Activated T-cell treated with anti-CD3 and anti-CD28 coated beads for 1 hour (primary cell): ENCODE data around the gene SLC46A1.
A peak's percentile ranks its signal among the peaks of the same experiment; 100 is the strongest.

ENCODE experiments used
- DNase-seq: peaks from one replicate; pipeline ENCODE4 v3.0.0-alpha.2; 2020; ENCODE audit warnings: low read depth

SLC46A1 gene

DNA sequence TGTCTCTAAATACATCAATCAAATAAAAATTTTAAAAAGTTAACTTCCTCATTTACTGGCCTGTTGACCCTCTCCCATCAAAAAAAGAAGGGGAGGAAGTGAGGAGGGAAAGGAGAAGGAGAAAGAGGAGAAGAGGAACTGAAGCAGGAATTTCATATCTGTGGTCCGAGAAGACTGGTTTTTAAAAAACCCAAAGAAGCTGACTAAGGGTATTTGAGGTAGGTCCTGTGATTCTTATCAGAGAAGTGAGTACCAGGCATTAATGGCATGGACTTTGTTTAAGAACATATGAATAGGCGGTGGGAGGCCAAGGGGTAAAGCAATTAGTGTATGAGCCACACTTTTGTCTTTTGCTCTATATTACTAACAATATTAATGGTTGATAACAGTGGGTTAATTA lies 2.0 kb downstream of the SLC46A1 start:
- DNase-seq: no peak

DNA sequence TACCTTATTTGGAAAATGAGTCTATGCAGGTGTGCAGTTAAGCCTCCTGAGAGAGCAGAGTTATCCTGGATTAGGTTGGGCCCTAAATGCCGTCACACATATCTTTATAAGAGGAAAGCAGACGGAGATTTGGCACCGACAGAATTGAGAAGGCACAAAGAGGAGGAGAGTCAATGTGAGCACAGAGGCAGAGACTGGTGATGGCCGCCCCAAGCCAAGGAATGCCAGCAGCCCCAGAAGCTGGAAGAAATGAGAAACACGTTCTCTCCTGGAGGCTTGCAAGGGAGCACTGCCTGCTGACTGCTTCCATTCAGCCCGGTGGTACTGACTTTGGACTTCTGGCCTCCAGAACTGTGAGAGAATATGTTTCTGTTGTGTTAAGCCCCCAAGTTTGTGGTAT lies 3.2 kb downstream of the SLC46A1 start:
- DNase-seq: no peak

DNA sequence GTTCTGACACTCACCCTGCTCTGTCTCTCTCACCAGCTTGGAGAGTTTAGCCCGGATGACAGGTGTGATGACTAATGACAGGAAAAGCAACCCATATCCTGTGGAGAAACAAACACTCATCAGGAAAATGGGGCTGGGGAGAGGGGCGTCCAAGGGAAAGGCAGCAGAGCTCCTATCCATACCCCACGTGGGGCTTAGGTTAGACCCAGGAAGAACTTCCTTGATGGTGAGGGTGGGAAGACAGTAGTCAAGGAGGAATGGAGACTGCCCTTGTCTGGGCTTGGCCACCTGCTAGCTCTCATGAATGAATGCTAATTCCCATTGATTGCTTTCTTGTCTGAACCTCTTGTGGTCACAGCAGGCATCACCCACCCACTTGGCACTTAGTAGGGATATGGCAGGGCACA lies 3.8 kb downstream of the SLC46A1 start:
- DNase-seq: no peak

DNA sequence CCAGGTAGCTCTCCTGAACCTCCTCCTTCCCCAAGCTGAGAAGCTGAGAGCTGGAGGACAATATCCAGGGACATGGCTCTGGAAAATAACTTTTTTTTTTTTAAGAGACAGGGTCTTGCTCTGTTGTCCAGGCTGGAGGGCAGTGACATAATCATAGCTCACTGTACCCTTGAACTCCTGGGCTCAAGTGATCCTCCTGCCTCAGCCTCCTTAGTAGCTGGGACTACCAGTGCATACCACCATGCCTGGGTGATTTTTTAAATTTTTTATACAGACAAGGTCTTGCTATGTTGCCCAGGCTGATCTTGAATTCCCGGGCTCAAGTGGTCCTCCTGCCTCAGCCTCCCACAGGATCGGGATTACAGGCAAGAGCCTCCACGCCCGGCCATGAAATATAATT lies 6.2 kb downstream of the SLC46A1 start:
- no peak for DNase-seq

DNA sequence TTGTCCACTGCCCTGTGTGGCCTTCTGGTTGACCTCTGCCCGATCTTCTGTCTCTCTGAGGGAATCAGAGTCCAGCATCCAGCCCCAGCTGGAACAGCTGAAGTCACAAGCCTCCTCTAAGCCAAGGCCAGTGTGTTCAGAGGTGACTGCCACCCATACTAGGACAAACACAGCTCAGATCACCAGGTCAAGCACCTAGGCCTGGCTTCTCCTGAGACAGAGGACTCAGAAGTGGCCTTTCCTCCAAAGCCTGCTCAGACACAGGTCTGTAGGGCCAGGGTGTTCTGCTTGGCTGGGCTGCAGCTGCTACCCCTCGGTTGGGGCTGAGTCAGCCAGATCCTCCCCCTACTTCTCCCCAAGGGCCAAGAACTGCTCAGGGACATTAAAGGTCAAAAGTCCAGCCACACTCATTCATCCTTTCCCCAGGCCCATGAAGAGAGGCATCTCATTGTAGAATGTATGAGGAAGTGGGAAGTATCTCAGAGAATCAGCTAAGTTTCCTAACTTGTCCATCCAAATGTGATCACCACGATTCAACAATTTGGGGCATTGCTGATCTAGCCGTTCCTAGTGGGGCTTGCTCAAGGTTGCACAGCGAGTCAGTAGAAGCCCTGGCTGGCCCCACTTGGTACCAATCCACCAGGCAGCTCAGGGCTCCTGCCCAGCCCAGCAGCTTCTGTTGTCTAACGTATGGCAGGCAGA lies 7.6 kb downstream of the SLC46A1 start:
- DNase-seq: no peak

DNA sequence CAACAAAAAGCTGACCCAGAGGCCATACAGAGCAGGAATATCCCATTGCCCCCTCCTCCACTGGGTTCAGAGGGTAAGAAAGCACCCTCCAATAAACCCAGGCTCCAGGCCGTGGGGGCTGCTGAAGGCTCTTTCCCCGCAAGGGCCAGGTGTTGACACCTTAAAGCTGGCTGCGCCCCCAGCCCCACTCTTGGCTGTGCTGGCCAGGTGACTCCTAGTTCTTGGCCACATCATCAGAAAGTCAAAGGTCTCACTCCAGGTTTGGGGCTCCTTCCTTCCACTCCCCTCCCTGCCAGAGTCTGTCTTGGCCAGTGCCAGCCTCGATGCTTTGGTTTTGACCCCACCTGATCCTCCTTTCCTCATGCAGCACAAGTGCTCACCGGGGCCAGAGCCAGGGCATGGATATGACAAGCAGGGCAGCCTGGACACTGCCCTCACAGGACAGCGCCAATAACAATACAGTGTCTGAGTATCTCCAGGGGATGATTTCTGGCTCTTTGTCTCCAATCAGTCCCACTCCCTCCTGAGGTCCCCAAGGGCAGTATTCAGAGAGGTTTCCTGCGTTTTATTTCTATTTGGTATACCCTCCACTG lies 8.2 kb downstream of the SLC46A1 start:
- DNase-seq: no peak

DNA sequence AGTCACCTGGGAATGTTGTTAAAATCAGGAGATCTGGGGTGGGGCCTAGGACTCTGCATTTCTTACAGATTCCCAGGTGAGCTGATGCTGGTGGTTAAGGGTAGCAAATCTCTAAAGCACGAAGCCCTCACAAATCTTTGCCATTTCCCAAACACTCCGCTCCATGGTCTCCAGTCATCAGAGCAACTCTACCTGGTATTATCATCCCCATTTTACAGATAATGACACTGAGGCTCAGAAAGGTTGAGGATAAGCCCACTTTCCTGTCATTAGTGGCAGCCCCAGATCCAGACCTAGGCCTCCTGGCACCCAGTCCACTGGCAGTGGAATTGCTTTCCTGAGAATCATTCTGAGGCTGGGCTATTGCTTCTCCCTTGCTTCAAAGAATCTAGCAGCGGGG lies 8.7 kb downstream of the SLC46A1 start:
- no peak for DNase-seq

DNA sequence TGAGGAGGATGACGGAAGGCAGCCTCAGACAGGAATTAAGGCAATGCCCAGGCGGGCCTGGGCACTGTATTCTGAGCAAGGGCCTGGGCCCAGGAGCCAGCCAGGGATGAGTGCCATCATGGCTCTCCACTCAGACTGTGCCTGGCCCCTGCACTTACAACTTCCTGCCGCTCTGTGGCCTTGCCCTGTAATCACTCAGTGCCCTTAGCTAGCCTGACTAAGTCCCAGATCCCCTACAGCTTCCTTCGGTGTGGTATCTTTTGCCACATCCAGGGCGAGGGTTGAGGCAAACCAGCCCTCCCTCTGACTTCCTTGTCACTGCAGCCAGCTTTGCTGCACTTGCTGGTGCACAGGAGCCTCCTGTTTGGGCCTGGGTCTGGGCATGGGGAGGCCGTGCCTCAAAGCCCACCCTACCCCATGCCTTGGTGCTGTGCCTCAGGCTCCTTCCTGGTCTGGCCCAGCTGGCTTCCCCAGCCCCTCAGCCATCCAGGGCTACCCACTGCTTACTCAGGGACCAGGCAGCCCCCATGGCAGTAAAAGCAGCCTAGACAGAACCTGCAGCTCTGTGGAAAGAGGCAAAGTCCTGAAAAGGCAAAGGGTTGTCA lies 9.3 kb downstream of the SLC46A1 start:
- DNase-seq: no peak

DNA sequence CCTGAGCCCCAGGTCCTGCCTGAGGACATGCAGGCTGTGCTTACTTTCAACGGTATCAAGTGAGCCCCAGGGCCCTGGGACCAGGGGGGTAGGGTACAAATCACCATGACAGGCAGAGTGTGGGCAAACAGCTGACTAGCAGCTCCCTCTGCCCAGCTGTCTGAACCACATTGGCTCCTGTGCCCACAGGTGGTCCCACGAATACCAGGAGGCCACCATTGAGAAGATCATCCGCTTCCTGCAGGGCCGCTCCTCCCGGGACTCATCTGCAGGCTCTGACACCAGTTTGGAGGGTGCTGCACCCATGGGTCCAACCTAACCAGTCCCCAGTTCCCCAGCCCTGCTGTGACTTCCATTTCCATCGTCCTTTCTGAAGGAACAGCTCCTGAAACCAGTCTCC lies 10.0 kb downstream of the SLC46A1 start:
- DNase-seq: no peak

DNA sequence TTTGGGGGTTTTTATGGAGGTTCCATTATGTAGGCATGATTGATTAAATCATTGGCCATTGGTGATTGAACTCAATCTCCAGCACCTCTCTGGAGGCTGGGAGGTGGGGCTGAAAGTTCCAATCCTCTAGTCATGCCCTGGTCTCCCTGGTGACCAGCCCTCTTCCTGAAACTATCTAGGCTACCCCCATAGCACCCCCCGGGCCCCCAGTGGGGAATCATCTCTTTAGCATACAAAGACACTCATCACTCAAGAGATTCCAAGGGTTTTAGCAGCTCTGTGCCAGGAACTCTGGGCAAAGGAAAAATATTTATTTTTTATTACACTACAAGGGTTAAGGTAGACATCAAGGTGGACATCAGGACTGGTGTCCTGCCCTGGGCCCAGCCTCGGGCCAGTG lies 10.6 kb downstream of the SLC46A1 start:
- no peak for DNase-seq

DNA sequence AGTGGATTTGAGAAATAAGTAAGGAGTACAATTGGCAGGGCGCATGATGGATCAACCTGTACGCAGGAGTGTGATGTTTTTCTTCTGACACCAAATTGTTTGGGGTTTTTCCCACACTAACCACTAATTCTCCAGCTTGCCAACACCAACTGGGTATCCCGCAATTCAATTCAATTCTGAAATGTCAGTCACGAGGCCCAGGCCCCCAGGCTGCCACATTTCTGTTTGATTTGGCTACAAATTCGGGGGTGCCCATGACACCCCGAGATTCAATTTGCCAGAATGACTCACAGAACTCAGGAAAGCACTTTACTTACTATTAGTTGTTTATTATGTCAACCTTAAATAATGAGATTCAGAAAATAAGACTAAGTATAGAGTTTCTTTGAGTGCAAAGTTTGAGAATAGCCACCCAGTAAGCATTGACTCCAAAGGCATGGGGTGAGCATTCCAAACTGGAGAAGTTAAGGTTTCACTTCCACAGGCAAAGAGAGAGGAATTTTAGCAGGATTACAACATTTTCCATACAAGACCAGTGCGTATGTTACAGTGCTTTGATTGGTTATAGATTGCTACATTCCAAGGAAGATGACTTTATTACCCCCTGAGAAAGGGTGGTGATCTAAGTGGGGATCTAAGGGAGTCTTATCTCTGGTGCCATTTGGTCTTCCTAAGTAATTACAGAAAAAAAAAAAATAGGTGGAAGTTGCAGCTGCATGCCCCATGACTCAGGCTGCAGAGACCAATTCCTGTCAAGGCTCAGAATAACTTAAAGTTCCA lies 11.5 kb downstream of the SLC46A1 start:
- DNase-seq: no peak

DNA sequence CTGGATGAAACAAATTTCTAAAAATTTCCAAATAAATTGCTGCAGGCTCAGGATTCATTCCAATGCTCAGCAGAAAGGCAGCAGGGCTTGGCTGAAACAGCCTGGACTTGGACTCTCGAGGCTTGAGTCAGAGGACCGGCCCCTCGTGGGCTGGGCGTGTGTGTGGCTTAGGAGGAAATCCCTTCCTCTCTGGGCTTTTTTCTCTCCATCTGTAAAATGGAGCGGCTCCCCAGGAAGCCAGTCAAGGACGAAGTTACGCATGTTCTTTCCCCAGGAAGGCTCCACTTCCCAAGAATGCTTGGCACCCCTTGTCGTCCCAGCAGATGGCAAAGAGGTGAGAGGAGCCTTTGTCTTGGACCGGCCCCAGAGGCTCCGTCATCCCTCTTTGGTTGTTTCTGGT lies 13.5 kb downstream of the SLC46A1 start:
- DNase-seq: no peak

DNA sequence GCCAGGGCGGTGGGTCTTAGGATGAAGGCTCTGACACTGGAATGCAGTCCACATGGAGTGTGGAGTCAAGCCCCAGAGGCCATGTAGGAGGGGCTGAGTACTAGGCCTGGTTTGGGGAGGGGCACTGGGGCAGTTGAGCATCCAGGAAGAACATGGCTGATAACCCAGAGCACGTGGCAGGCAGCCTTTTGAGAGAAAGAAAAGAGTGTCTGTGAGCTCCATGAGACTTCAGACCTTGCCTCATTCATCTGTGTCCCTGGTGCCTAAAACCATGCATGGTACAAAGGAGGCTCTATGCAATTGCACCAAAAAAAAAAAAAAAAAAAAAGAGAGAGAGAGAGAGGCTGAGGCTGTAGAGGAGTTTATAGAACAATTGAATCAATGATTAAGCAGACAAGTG lies 14.6 kb downstream of the SLC46A1 start:
- DNase-seq: no peak

DNA sequence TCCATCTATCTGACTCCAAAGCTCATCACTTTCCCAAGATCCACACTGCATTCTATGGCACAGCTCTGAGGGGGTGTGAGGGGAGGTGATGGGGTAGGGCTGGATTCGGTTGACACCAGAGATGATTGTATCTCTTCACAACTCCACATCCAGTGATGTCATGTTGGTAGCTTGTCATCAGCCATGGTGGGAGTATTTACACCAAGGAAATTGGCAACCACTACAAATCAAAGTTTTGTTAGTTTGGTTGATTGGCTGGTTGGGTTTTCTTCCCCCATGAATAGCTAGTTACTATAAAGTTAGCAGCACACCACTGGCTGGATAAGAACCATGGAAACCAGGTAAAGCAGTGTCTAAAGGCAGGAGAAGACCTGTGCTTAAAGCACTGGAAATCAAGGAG lies 15.0 kb downstream of the SLC46A1 start:
- no peak for DNase-seq

DNA sequence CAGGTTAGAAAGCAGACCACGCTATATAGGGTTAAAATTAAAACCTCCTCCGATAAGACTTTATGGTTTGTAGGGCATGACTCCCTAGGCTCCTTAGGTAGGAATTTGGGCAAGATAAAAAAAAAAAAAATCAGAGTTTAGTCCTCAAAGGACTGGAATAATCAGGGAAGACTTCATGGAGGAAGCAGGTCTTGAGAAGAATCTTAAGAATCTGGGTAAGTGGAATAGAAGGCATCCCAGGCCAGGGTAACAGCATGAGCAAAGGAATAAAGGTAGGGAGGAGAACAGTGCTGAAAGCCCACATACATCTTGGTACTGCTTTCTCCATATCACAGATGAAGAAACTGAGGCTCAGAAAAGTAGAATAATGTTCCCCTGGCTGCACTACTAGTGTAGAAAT lies 15.4 kb downstream of the SLC46A1 start:
- no peak for DNase-seq

DNA sequence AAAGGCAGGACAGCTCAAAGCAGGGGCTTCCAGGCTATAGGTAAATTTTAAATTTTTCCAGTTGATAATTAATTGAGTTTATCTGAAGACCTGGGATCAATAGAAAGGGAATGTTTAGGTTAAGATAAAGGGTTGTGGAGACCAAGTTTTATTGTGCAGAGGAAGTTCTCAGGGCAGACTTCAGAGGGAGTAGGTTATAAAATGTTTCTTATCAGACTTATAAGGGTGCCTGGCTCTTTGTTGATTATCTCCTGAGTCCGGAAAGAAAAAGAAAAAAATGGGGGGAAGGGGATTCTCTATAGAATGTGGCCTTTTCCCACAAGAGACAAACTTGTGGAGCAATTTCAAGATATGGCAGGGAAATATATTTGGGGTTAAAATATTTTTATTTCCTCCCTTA lies 15.9 kb downstream of the SLC46A1 start:
- no peak for DNase-seq

DNA sequence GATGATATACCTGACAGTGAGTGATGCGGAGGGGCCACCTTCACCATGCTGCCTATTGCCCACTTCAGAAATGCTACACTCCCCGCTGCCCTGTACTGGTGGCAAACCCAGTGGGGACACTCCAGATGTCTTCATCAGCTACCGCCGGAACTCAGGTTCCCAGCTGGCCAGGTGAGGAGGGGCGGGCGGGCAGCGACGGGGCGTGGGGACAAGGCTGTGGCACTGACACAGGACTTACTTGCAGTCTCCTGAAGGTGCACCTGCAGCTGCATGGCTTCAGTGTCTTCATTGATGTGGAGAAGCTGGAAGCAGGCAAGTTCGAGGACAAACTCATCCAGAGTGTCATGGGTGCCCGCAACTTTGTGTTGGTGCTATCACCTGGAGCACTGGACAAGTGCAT lies 17.9 kb downstream of the SLC46A1 start:
- DNase-seq: no peak

DNA sequence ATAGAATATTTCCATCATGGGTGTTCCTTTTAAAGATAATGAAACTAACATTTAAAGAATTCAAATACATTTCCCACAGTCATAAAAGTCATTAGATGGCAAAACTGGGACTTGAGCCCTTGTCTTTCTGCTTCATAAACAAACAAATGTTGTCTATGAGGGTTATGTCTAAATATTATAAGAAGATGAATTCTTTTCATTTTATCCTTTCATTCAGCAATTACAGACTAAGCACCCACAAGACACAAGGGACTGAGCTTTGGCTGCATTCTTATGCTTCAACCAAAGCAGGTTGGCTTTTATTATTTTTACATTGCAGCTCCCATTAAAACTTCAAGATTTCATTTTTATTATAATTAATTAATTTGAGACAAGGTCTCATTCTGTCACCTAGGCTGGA lies 19.6 kb downstream of the SLC46A1 start:
- no peak for DNase-seq

DNA sequence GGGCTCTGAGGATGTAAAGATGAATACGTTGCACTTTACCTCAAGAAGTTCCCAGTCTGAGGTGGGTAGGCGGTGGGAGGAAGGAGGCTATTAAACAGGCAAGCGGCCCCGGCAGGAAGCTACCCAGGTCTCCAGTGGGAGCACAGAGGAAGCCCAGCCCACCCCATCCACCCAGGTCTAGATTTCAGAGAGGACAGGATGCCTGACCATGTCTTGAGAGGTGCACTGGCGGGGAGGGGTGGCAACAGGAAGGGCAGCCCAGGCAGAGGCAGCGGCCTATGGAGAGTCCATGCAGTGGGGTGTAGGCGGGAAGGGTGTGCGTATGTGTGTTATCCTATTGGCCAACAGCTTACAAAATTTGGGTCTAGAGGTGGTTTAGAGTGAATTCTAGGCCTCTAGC lies 20.6 kb downstream of the SLC46A1 start:
- no peak for DNase-seq

DNA sequence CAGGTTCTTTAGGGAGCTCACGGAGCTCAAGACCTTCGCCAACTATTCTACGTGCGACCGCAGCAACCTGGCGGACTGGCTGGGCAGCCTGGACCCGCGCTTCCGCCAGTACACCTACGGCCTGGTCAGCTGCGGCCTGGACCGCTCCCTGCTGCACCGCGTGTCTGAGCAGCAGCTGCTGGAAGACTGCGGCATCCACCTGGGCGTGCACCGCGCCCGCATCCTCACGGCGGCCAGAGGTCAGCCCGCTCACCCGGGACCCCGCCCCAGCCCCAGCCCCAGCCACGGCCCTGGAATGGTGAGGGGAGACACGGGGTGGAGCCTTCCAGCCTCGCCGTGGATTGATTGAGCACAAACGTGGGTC lies 21.0 kb downstream of the SLC46A1 start:
- DNase-seq: no peak

DNA sequence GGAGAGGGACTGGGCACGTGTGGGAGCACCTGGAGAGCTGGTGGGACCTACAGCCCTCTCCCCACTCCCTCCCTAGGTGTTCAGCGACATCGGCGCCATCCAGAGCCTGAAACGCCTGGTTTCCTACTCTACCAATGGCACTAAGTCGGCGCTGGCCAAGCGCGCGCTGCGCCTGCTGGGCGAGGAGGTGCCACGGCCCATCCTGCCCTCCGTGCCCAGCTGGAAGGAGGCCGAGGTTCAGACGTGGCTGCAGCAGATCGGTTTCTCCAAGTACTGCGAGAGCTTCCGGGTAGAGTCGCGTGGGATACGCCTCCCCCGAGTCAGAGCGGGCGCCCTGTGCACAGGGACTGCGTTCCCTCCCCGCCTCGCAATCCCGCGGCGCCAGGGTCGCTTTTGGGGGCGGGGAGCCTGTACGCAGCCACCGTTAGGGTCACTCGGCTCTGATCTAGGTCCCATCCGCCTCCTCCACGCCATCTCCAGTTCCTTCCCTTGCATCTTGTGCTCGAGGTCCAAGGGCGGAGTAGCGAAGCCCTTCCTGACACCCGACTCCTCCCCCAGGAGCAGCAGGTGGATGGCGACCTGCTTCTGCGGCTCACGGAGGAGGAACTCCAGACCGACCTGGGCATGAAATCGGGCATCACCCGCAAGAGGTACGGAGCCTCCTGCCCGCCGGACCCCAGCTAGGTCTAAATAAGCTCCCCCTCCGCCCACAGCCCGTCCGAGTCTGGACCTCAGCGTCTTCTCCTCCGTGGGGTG lies 21.6 kb downstream of the SLC46A1 start:
- DNase-seq: peak; percentile 47

DNA sequence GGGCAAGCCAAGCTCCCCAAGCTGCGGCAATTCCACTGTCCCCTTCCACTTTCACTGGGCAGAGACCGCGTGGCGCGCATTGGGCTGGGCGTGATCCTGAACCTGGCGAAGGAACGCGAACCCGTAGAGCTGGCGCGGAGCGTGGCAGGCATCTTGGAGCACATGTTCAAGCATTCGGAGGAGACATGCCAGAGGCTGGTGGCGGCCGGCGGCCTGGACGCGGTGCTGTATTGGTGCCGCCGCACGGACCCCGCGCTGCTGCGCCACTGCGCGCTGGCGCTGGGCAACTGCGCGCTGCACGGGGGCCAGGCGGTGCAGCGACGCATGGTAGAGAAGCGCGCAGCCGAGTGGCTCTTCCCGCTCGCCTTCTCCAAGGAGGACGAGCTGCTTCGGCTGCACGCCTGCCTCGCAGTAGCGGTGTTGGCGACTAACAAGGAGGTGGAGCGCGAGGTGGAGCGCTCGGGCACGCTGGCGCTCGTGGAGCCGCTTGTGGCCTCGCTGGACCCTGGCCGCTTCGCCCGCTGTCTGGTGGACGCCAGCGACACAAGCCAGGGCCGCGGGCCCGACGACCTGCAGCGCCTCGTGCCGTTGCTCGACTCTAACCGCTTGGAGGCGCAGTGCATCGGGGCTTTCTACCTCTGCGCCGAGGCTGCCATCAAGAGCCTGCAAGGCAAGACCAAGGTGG lies 24.7 kb downstream of the SLC46A1 start:
- no peak for DNase-seq
